SK-N-SH treated with all-trans-retinoic acid at 6 μM for 48 hours (cell line): ENCODE measurements around the gene DDX25.

ENCODE experiments used
- ATAC-seq: fragments of 200-7000 bp; cut with Tn5 transposase; 3 replicates; pipeline ENCODE4 v1.9.1; 2020; ENCODE audit warnings: mild to moderate bottlenecking, moderate library complexity
- ARNTL ChIP-seq: fragments of 450-650 bp; formaldehyde crosslinking; IDR thresholded peaks from 2 replicates; pipeline ENCODE4 v1.5.0; 2020; ENCODE audit warnings: low read depth, mild to moderate bottlenecking, moderate library complexity, borderline replicate concordance
- BACH2 ChIP-seq: fragments of 250-450 bp; sonication (Bioruptor Pico); IDR thresholded peaks from 2 replicates; pipeline ENCODE4 v1.9.0; 2021; ENCODE audit warnings: mild to moderate bottlenecking, borderline replicate concordance
- CSDC2 ChIP-seq: fragments of 250-450 bp; sonication (Bioruptor Pico); IDR thresholded peaks from 2 replicates; pipeline ENCODE4 v1.5.0; 2020; ENCODE audit warnings: mild to moderate bottlenecking, moderate library complexity
- CSRNP3 ChIP-seq: fragments of 250-450 bp; sonication (Bioruptor Pico); IDR thresholded peaks from 2 replicates; pipeline ENCODE4 v1.5.1; 2021; ENCODE audit warnings: mild to moderate bottlenecking, moderate library complexity
- ESRRG ChIP-seq: fragments of 250-450 bp; sonication (Bioruptor Pico); IDR thresholded peaks from 2 replicates; pipeline ENCODE4 v1.6.1; 2021; ENCODE audit warnings: mild to moderate bottlenecking
- GLIS3 ChIP-seq: fragments of 250-450 bp; sonication (Bioruptor Pico); IDR thresholded peaks from 2 replicates; pipeline ENCODE4 v1.5.0; 2020; ENCODE audit warnings: mild to moderate bottlenecking, moderate library complexity
- PPARA ChIP-seq: fragments of 250-450 bp; sonication (Bioruptor Pico); IDR thresholded peaks from 2 replicates; pipeline ENCODE4 v1.5.0; 2020; ENCODE audit warnings: mild to moderate bottlenecking, borderline replicate concordance
- RARB ChIP-seq: fragments of 250-450 bp; sonication (Bioruptor Pico); IDR thresholded peaks from 2 replicates; pipeline ENCODE4 v1.8.0; 2021; ENCODE audit warnings: mild to moderate bottlenecking, moderate library complexity
- SNAI2 ChIP-seq: fragments of 250-450 bp; sonication (Bioruptor Pico); IDR thresholded peaks from 2 replicates; pipeline ENCODE4 v1.5.0; 2020; ENCODE audit warnings: mild to moderate bottlenecking, moderate library complexity
- TCF4 ChIP-seq: fragments of 250-450 bp; sonication (Bioruptor Pico); IDR thresholded peaks from 2 replicates; pipeline ENCODE4 v1.8.0; 2021; ENCODE audit warnings: mild to moderate bottlenecking, moderate library complexity, borderline replicate concordance
- ZC3H10 ChIP-seq: fragments of 250-450 bp; sonication (Bioruptor Pico); IDR thresholded peaks from 2 replicates; pipeline ENCODE4 v1.5.1; 2021; ENCODE audit warnings: mild to moderate bottlenecking, moderate library complexity
- ZFP30 ChIP-seq: fragments of 450-650 bp; formaldehyde crosslinking; IDR thresholded peaks from 2 replicates; pipeline ENCODE4 v1.5.0; 2022; ENCODE audit warnings: mild to moderate bottlenecking, moderate library complexity
- ZNF565 ChIP-seq: fragments of 450-650 bp; formaldehyde crosslinking; conservative IDR thresholded peaks from 2 replicates; pipeline ENCODE4 v1.5.0; 2020; ENCODE audit warnings: low read depth, mild to moderate bottlenecking, moderate library complexity
- ZNF70 ChIP-seq: fragments of 450-650 bp; formaldehyde crosslinking; IDR thresholded peaks from 2 replicates; pipeline ENCODE4 v1.5.0; 2020; ENCODE audit warnings: mild to moderate bottlenecking, moderate library complexity
- TF ChIP-seq, protein P1 (sequence below): fragments of 250-450 bp; sonication (Bioruptor Pico); IDR thresholded peaks from 2 replicates; pipeline ENCODE4 v1.5.0; 2020; ENCODE audit warnings: mild to moderate bottlenecking, moderate library complexity
- TF ChIP-seq, protein P2 (sequence below): fragments of 250-450 bp; sonication (Bioruptor Pico); IDR thresholded peaks from 2 replicates; pipeline ENCODE4 v1.8.0; 2021; ENCODE audit warnings: low read depth, mild to moderate bottlenecking, moderate library complexity, borderline replicate concordance
- TF ChIP-seq, protein P3 (sequence below): fragments of 250-450 bp; sonication (Bioruptor Pico); IDR thresholded peaks from 2 replicates; pipeline ENCODE4 v1.5.1; 2020; ENCODE audit warnings: low read depth, mild to moderate bottlenecking, moderate library complexity
- TF ChIP-seq, protein P4 (sequence below): fragments of 250-450 bp; sonication (Bioruptor Pico); IDR thresholded peaks from 2 replicates; pipeline ENCODE4 v1.8.0; 2020; ENCODE audit warnings: mild to moderate bottlenecking, moderate library complexity, borderline replicate concordance

The DDX25 gene

DNA sequence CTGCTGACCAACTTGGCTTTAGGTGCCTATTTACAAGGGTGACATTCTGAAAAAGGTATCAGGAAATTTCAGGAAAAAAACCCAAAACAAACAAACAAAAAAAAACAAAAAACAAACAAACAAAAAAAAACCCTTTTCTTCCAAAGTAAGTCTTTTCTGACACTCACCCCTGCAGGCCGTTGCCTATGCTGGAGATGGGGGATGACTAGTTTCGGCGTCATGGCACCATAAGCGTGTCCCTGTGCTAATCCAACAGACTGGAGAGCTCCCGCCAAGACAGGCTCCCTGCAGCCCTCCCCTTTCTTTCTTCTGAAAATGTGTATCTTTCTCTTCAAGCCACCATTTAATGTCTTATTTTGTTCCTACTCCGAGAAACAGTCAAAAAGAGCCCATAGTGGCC, 55.2 kb downstream of the DDX25 start:
- TF ChIP-seq ARNTL (CRISPR knock-in tag): no peak
- TF ChIP-seq, protein P1, sequence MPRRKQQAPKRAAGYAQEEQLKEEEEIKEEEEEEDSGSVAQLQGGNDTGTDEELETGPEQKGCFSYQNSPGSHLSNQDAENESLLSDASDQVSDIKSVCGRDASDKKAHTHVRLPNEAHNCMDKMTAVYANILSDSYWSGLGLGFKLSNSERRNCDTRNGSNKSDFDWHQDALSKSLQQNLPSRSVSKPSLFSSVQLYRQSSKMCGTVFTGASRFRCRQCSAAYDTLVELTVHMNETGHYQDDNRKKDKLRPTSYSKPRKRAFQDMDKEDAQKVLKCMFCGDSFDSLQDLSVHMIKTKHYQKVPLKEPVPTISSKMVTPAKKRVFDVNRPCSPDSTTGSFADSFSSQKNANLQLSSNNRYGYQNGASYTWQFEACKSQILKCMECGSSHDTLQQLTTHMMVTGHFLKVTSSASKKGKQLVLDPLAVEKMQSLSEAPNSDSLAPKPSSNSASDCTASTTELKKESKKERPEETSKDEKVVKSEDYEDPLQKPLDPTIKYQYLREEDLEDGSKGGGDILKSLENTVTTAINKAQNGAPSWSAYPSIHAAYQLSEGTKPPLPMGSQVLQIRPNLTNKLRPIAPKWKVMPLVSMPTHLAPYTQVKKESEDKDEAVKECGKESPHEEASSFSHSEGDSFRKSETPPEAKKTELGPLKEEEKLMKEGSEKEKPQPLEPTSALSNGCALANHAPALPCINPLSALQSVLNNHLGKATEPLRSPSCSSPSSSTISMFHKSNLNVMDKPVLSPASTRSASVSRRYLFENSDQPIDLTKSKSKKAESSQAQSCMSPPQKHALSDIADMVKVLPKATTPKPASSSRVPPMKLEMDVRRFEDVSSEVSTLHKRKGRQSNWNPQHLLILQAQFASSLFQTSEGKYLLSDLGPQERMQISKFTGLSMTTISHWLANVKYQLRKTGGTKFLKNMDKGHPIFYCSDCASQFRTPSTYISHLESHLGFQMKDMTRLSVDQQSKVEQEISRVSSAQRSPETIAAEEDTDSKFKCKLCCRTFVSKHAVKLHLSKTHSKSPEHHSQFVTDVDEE (CRISPR knock-in tag): no peak
- TF ChIP-seq ZNF70 (CRISPR knock-in tag): no peak
- TF ChIP-seq ESRRG: no peak
- TF ChIP-seq CSDC2: no peak
- TF ChIP-seq, protein P2, sequence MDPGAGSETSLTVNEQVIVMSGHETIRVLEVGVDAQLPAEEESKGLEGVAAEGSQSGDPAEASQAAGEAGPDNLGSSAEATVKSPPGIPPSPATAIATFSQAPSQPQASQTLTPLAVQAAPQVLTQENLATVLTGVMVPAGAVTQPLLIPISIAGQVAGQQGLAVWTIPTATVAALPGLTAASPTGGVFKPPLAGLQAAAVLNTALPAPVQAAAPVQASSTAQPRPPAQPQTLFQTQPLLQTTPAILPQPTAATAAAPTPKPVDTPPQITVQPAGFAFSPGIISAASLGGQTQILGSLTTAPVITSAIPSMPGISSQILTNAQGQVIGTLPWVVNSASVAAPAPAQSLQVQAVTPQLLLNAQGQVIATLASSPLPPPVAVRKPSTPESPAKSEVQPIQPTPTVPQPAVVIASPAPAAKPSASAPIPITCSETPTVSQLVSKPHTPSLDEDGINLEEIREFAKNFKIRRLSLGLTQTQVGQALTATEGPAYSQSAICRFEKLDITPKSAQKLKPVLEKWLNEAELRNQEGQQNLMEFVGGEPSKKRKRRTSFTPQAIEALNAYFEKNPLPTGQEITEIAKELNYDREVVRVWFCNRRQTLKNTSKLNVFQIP (CRISPR knock-in tag): no peak
- TF ChIP-seq GLIS3: no peak
- no peak for ATAC-seq

GRCh38 chr11:125959931-125960330, 55.6 kb downstream of the DDX25 start:
- no peak for ATAC-seq
- TF ChIP-seq, protein P3, sequence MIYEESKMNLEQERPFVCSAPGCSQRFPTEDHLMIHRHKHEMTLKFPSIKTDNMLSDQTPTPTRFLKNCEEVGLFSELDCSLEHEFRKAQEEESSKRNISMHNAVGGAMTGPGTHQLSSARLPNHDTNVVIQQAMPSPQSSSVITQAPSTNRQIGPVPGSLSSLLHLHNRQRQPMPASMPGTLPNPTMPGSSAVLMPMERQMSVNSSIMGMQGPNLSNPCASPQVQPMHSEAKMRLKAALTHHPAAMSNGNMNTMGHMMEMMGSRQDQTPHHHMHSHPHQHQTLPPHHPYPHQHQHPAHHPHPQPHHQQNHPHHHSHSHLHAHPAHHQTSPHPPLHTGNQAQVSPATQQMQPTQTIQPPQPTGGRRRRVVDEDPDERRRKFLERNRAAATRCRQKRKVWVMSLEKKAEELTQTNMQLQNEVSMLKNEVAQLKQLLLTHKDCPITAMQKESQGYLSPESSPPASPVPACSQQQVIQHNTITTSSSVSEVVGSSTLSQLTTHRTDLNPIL (CRISPR knock-in tag): no peak
- TF ChIP-seq ZC3H10: no peak
- no peak for TF ChIP-seq SNAI2
- TF ChIP-seq PPARA (CRISPR knock-in tag): no peak

DNA sequence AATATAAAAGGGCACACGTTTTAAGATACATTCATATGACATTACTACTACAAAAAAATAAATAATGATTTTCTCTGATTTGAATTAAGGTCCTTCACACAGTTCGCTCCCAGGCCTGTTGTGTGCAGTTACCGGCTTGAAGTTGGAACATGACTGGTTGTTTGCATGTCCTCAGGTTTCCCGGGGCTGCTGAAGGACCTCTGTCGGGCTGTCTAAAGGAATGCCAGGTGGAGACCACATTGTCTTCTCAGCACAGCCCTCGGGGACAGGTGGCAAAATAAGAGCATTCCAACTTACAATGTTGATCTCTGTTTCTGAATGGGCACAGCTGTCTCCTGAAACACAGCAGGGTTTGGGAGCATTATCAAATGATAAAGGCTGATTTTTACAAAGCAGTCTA, 56.5 kb downstream of the DDX25 start:
- TF ChIP-seq GLIS3: no peak
- no peak for TF ChIP-seq ESRRG
- TF ChIP-seq TCF4 (CRISPR knock-in tag): no peak
- no peak for TF ChIP-seq CSDC2
- TF ChIP-seq BACH2 (CRISPR knock-in tag): no peak
- TF ChIP-seq ZNF70 (CRISPR knock-in tag): no peak
- no peak for TF ChIP-seq ZFP30 (CRISPR knock-in tag)
- TF ChIP-seq ARNTL (CRISPR knock-in tag): no peak
- TF ChIP-seq, protein P1 (CRISPR knock-in tag): no peak
- TF ChIP-seq ZNF565: no peak
- TF ChIP-seq RARB (CRISPR knock-in tag): no peak
- no peak for TF ChIP-seq CSRNP3 (CRISPR knock-in tag)
- TF ChIP-seq, protein P3 (CRISPR knock-in tag): no peak
- TF ChIP-seq, protein P4, sequence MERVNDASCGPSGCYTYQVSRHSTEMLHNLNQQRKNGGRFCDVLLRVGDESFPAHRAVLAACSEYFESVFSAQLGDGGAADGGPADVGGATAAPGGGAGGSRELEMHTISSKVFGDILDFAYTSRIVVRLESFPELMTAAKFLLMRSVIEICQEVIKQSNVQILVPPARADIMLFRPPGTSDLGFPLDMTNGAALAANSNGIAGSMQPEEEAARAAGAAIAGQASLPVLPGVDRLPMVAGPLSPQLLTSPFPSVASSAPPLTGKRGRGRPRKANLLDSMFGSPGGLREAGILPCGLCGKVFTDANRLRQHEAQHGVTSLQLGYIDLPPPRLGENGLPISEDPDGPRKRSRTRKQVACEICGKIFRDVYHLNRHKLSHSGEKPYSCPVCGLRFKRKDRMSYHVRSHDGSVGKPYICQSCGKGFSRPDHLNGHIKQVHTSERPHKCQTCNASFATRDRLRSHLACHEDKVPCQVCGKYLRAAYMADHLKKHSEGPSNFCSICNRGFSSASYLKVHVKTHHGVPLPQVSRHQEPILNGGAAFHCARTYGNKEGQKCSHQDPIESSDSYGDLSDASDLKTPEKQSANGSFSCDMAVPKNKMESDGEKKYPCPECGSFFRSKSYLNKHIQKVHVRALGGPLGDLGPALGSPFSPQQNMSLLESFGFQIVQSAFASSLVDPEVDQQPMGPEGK (CRISPR knock-in tag): no peak
- TF ChIP-seq, all 23 proteins: peak for 0
- no peak for ATAC-seq
